HG03565 (cell line): ENCODE measurements around the gene MRPL34.
"Not testable (repeated sequence)": the region's sequence is repeated elsewhere in the genome, so short reads cannot be mapped to it uniquely, and the experiment has no call there.

Experiments used
- ATAC-seq: cut with Tn5 transposase; IDR thresholded peaks from one replicate; pipeline ENCODE4 v1.9.1; 2021; ENCODE audit warnings: mild to moderate bottlenecking, moderate library complexity; ENCODE audit not compliant: unreplicated experiment

The MRPL34 gene

GRCh38 chr19:17305517-17306284, at the start of gene MRPL34:
MRPL34 (plus strand) TSS chr19:17305872; CDS start chr19:17305893, 21 bp downstream.
- ATAC-seq, result peak; percentile 66

DNA sequence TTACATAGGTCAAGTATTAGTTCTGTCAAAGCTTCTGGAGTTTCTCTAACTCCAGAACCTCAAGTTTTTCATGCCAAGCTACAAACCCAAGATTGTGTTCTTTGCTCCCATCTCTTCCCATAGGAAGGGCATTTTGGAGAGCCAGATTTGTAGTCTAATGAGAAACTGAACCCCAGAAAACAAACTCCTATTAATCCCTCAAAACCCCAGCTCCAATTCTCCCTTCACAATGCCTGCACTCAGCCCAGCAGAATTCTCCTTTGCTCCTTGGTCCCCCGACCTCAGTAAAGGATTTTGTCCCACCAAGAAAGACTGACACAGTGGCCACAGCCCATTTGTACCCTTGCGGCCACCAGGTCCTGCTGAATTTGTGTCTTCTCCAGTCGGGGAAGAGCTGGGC, 49.5 kb upstream of the MRPL34 start:
- no peak for ATAC-seq

DNA sequence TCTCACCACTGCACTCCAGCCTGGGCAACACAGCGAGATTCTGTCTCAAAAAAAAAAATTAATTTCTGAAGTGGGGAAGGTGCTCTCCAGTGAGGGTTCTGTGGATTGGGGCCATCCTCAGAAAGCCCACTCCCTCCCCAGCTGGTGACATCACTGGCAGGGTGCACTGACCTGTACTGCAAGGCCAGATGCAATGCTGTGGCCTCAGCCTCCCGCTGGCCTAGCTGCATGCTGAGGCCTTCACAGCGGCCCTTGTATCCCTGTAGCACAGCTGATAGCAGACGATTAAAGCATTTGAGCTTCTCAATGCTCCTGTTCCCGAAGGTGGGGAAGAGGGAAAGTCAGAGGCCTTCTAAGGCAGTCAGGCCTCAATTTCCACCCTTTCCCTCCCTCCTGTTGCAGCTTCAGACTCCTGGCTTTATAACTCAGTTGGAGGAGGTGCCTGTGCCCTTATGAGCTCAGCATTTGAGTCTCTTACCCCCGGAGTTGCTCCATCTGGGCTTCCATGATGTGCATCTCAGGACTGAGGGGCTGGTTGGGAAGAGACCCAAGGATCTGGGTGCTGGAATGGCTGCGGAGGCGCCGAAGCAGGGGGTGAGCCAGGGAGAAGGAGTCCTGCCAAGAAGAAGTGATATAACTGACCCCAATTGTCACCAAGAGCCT, 46.4 kb upstream of the MRPL34 start:
- ATAC-seq, result no peak

DNA sequence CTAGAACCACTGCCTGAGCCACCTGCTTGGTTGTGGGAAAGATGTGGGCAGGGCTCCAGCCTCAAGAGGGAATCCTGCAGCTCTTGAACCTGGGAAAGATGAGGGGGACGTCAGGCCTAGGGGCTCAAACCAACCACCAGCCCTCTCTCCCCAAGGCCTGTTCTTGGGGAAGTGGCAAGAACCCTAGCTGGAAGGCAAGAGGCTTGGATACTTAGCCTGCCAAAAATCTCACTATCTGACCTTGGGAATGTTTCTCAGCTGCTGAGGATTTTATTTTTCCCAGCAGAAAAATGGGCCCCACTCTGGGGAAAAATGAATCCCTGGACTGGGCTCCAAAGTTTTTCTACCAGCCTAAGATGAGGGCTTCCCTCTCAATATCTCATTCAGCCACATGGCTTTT, 45.7 kb upstream of the MRPL34 start:
- no peak for ATAC-seq

DNA sequence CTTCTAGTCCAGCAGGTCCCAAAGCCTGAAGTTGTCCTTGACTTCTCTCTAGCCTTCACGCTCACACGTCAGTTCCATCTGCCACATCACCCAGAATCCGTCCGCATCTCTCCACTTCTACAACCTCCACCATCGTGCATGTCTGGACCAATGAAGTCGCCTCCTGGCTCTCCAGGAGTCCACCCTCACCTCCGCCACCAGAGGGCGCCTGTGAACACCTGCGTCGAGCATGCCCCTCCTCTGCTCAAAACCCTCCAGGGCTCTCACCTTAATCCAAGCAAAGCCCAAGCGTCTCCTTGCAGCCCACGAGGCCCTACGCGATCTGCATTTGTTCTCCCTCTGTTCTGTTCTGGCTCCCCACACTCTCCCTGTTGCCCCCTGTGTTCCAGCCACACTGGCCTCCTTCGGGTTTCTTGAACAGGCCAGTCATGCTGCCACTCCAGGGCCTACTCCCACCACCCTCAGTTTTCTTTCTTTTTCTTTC, 44.8 kb upstream of the MRPL34 start:
- ATAC-seq, result no peak

GRCh38 chr19:17262557-17262956, 43.1 kb upstream of the MRPL34 start:
- ATAC-seq, result no peak

- no peak for ATAC-seq
Observed at GRCh38 chr19:17263712-17264640, 41.7 kb upstream of the MRPL34 start.

- ATAC-seq, result no peak
Observed at GRCh38 chr19:17264641-17264979, 41.1 kb upstream of the MRPL34 start, which contains the start of gene USHBP1. USHBP1 (minus strand) TSS chr19:17264745; CDS start chr19:17264299, 446 bp downstream.

- no peak for ATAC-seq
Observed at GRCh38 chr19:17266026-17266425, 39.6 kb upstream of the MRPL34 start.

GRCh38 chr19:17266589-17266974, 39.1 kb upstream of the MRPL34 start:
- peak; percentile 21 for ATAC-seq

DNA sequence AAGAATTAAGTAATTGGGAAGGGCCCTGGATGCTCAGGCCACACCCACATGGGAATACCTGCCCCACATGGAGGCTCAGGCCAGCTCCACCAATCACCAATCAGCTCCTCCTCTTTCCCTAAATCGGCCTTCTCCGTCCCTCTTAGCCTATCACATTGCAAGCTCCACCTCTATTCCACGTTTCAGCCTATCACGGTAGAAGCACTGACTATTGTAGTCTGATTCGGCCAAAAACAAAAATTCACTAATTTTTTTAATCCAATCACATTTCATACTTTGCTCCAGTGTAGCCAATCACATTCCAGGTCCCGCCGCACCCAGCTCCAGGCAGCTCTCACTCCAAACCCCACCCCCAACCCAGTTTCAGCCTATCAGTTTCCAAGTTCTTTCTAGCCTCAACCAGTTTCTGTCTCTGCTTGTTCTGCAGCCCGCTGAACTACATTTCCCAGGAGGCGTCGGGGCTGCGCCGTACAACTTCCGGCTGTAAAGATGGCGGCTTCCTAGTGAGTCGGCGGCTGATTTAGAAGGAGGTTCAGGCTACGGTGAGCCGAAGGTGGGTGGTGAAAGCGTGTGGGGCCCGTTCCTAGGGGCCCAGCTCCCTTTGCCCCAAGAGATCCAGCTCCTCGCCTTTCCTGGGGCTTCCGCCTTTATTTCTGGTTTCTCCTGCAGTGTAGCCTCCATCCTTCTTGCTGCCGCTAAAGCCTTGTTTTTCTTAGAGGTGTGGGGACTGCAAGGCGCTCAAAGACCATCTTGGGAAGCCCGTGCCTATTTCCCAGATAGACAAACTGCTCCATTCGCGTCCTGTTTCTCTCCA, 38.5 kb upstream of the MRPL34 start, which contains the start of gene BABAM1:
Gene BABAM1, plus strand, starts transcription at position 469 of the 814 bp plus-strand sequence. CDS start 1,364 bp downstream, outside the sequence.
- peak; percentile 80 for ATAC-seq

GRCh38 chr19:17268754-17269153, 36.9 kb upstream of the MRPL34 start:
- ATAC-seq, result no peak

DNA sequence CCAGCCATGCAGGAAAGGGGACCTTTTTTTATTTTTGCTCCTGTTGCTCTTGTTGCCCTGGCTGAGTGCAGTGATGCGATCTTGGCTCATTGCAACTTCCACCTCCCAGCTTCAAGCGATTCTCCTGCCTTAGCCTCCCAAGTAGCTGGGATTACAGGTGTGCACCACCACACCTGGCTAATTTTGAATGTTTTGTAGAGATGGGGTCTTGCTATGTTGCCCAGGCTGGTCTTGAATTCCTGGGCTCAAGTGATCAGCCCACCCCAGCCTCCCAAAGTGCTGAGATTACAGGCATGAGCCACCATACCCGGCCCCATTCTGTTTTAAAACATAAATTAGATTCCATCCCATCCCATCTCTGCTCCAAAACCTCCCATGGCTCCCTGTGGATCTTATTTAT, 30.8 kb upstream of the MRPL34 start:
- ATAC-seq, result not testable (repeated sequence)

DNA sequence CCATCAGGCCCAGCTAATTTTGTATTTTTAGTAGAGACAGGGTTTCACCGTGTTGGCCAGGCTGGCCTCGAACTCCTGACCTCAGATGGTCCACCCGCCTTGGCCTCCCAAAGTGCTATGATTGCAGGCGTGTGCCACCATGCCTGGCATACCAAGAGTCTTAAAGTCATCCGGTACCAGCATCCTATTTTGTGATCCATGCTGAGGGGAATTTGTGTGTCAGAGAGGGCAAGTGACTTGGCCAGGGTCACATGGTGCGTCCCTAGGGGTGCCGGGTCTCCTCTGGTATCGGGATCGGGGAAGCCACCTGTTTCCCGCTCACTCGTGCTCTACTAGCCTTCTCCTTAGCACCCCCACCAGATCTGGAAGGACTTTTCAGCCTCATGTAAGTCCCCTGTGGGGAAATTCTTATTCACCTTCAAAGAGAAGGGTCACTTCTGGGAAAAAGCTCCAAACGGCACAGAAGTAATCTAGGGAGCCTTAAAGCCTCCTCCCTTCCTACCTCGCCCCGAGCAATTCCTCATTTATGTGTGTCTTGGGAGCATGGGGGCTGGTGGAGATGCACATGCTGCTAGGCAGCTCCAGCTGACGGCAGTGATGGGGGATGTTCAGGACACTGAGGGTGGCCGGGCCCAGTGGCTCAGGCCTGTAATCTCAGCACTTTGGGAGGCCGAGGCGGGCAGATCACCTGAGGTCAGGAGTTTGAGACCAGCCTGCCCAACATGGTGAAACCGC, 30.1 kb upstream of the MRPL34 start:
- ATAC-seq, result no peak

GRCh38 chr19:17279436-17279835, 26.2 kb upstream of the MRPL34 start:
- ATAC-seq, result no peak

DNA sequence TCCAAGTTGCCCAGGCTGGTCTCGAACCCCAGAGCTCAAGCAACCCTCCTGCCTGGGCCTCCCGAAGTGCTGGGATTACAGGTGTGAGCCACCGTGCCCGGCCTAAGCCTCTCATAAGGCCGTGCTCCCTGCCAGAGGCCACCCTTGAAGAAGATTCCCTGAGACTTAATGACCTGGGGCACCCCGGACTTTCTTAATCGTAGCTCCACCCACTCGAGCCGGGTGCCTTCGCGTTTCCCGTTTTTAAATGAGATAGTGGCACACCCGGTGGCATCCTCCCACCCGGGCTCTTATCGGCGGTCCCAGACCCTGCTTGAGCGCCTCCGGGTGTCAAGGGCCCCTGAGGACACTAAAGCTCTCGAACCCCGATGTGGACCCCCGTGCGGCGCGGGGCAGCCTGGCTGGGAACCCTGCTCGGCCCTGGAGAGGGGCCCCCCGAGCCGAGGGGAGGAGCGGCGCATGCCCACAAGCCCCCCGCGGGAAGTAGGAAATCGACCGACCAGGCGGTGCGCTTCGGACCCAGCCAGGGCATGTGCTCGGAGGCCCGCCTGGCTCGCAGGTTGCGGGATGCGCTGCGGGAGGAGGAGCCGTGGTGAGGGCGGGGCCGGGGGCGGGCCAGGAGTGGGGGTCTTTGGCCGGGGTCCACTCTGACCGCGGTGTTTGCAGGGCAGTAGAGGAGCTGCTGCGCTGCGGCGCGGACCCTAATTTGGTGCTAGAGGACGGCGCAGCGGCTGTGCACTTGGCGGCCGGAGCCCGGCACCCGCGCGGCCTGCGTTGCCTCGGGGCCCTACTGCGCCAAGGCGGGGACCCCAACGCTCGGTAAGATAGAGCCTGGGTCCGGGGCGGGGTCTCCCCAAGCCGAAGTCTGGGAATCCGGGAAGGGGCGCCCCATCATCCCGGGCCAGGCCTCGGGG, 24.0 kb upstream of the MRPL34 start, which contains the start of gene ANKLE1:
Gene ANKLE1, plus strand, starts transcription at position 511 of the 914 bp plus-strand sequence. Its CDS starts 20 bp downstream, at position 531.
- no peak for ATAC-seq

- ATAC-seq, result peak; percentile 71
Observed at GRCh38 chr19:17282488-17283125, 23.1 kb upstream of the MRPL34 start.

GRCh38 chr19:17283504-17283996, 22.1 kb upstream of the MRPL34 start:
- ATAC-seq, result no peak
